ENCODE results near the gene DCP1A. TPM values are rescaled to one million over a fixed set of nuclear protein-coding genes. Genes with fewer than 3 reads are reported as not detected.

Gene DCP1A
- total RNA-seq, 4 donors from 2014 or later = 19.0 to 24.3 (median 20.6) TPM

DNA sequence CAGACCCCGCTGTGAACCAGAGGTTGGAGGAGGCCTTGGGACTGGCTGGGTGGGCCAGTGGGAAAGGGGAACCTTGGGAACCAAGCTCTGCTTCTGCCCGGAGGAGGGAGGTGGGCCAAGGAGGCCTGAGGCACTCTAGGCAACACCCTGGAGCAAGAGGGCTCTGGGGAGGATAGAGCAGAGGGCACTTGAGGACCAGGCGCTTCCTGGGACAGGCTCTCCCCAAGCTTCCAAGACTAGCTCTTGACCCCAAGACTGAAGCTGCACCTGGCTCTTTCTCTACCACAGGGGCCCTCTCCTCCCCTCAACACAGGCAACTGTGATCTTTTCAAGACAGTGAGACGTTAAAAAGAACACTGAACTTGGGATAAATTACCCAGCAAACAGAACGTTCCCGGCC is 111.8 kb downstream of the DCP1A start:
- TF ChIP-seq, protein P1, sequence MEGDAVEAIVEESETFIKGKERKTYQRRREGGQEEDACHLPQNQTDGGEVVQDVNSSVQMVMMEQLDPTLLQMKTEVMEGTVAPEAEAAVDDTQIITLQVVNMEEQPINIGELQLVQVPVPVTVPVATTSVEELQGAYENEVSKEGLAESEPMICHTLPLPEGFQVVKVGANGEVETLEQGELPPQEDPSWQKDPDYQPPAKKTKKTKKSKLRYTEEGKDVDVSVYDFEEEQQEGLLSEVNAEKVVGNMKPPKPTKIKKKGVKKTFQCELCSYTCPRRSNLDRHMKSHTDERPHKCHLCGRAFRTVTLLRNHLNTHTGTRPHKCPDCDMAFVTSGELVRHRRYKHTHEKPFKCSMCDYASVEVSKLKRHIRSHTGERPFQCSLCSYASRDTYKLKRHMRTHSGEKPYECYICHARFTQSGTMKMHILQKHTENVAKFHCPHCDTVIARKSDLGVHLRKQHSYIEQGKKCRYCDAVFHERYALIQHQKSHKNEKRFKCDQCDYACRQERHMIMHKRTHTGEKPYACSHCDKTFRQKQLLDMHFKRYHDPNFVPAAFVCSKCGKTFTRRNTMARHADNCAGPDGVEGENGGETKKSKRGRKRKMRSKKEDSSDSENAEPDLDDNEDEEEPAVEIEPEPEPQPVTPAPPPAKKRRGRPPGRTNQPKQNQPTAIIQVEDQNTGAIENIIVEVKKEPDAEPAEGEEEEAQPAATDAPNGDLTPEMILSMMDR (IDR thresholded peaks at IDR 0.05; ENCODE audit: low read depth) = no peak

DNA sequence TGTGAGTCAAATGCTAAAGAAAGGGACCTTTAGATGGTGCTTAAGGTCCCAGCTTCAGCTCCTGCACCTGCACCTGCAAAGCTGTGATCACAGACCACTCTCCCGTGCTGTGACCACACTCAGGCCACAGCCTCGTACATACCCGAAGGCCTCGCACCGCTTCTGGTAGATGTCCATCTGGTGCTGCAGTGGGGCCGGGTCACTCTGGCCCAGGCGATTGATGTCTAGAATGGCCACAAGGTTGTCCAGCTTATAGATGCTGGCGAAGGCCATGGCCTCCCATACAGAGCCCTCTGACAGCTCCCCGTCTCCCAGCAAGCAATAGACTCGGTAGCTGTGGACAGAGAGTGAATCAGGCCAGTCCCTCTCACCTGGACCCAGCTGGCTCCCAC is 112.5 kb downstream of the DCP1A start:
- TF ChIP-seq, protein P1 (IDR thresholded peaks at IDR 0.05; ENCODE audit: low read depth) = no peak

DNA sequence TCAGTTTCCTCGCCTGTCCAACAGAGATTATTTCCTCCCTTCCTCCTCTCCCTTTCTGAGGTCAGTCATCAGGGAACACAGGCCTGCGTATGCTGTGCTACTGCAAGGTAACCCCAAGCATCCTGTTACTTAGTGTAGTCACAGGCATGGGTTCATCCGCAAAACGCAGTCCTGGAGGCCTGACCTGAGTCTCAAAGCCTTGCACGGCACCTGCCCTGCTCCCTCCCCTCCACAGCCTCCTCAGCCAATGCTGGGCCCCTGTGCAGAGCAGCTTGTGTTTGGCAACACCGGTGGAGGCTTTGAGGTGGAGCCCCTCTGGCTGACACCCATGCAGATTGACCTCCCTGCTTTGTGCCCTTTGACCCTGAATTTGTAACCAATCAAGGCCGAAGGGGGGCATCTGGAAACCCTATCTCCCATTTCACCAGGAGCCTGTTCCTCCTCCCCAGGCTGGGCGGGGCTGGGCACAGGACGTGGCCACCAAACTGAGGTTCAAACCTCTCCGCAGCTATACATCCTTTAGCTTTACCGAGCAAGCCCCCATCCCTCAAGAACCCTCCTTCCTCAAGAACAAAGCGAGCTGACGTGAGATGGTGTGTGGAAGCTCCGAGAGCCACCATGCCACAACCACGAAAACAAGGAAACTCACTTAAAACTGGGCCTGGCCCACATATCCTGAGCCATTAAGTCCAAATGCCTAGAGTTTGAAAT is 113.1 kb downstream of the DCP1A start:
- TF ChIP-seq, protein P1 (IDR thresholded peaks at IDR 0.05; ENCODE audit: low read depth) = no peak

Small RNA genes lying within 50 kb of the gene (small RNA-seq; reads per million reads assigned to genes)
- gene RF00019 (0.49 reads per million), gene RF00212 (not detected), gene RF00568 (not detected)

Other genes starting within 250 kb of the DCP1A start
- gene RFT1, start 217.1 kb downstream of the DCP1A start, total RNA-seq = 10 to 100 TPM in 2 of 4 donors, 1 to 10 TPM in 2; 8.1 to 12.7 (median 10.7) TPM
- 10 to 100 TPM; 26.2 to 84.0 (median 48.0) TPM for gene PRKCD, start 186.3 kb downstream of the DCP1A start, total RNA-seq
- 100 to 1,000 TPM; 146 to 529 (median 287) TPM for gene TKT, start 91.5 kb downstream of the DCP1A start, total RNA-seq
- under 1 TPM in 2 of 4 donors, not detected in 2; 0.85 to 0.88 TPM for gene CACNA1D, start 147.1 kb upstream of the DCP1A start, total RNA-seq

Data from subcutaneous adipose tissue (tissue), 4 donors.